Activated naive CD4-positive, alpha-beta T cell treated with anti-CD3 and anti-CD28 coated beads, Interleukin-2, amount 50 U/mL, for 72 hours (primary cell): ENCODE measurements around the gene RBPJL. TPM values are rescaled to one million over a fixed set of nuclear protein-coding genes. Genes with fewer than 3 reads are reported as not detected.

Experiments
- ATAC-seq, 2 donors: fragments of 150-1000 bp; cut with Tn5 transposase; 2 replicates each; pipeline ENCODE4 v1.10.0; 2021; ENCODE audit warnings: mild to moderate bottlenecking in 2 of 2, moderate library complexity in 2 of 2
- DNase-seq, 2 donors: peaks; one replicate each; pipeline ENCODE4 v3.0.0; 2021 to 2022; ENCODE audit warnings: low spot score in 2 of 2
- H3K27ac Mint-ChIP-seq, 2 donors: one replicate each; pipeline ENCODE4 v1.8.0; 2022; ENCODE audit warnings: mild to moderate bottlenecking in 2 of 2, mixed read lengths in 2 of 2
- H3K36me3 Mint-ChIP-seq, 2 donors: one replicate each; pipeline ENCODE4 v1.8.0; 2022; ENCODE audit warnings: mixed read lengths in 2 of 2
- H3K9me3 Mint-ChIP-seq, 2 donors: one replicate each; pipeline ENCODE4 v1.8.0; 2022; ENCODE audit warnings: mixed read lengths in 2 of 2
- total RNA-seq, 2 donors: library from RNA; stranded (reverse); gene quantifications; one replicate each; pipeline ENCODE4 v1.2.3, GENCODE V29; 2022

The RBPJL gene
- total RNA-seq, 2 donors from 2014 or later = not detected

GRCh38 chr20:45329497-45330319 is 23.1 kb downstream of the RBPJL start:
- H3K9me3 Mint-ChIP-seq = no peaks in the 10 kb centered on the region
- peaks cover 0 to 5% of the 10 kb centered on the region in 2 donors for H3K36me3 Mint-ChIP-seq
- H3K27ac Mint-ChIP-seq = no peak overlapping the region
- ATAC-seq (no peak), DNase-seq (no peak)

- DNase-seq (no peak), ATAC-seq (no peak)
- H3K36me3 Mint-ChIP-seq = peaks cover 0 to 5% of the 10 kb centered on the region in 2 donors
- no peak overlapping the region for H3K27ac Mint-ChIP-seq
- no peaks in the 10 kb centered on the region for H3K9me3 Mint-ChIP-seq
Observed at GRCh38 chr20:45330476-45330875, 23.8 kb downstream of the RBPJL start.

- ATAC-seq (no peak), DNase-seq (no peak)
- H3K27ac Mint-ChIP-seq = peak overlapping the region in 1 of 2 donors; percentile 86
- H3K9me3 Mint-ChIP-seq = no peaks in the 10 kb centered on the region
- H3K36me3 Mint-ChIP-seq = peaks cover 0 to 4% of the 10 kb centered on the region in 2 donors
Observed at GRCh38 chr20:45336530-45337366, 30.1 kb downstream of the RBPJL start.

- Mint-ChIP-seq H3K27ac (peak overlapping the region in 1 of 2 donors; percentile 86), H3K36me3 (peaks cover 0 to 4% of the 10 kb centered on the region in 2 donors), H3K9me3 (no peaks in the 10 kb centered on the region)
- no peak for ATAC-seq
- DNase-seq = no peak
Observed at GRCh38 chr20:45337367-45338120, 30.9 kb downstream of the RBPJL start.

- H3K9me3 Mint-ChIP-seq = no peaks in the 10 kb centered on the region
- peaks cover 0 to 4% of the 10 kb centered on the region in 2 donors for H3K36me3 Mint-ChIP-seq
- no peak for DNase-seq
- no peak overlapping the region for H3K27ac Mint-ChIP-seq
- ATAC-seq = no peak
Observed at GRCh38 chr20:45338121-45339030, 31.7 kb downstream of the RBPJL start.

GRCh38 chr20:45339084-45339483 is 32.4 kb downstream of the RBPJL start:
- ATAC-seq (no peak), DNase-seq (no peak)
- H3K9me3 Mint-ChIP-seq = no peaks in the 10 kb centered on the region
- H3K27ac Mint-ChIP-seq = peak overlapping the region in 1 of 2 donors; percentile 36
- peaks cover 0 to 4% of the 10 kb centered on the region in 2 donors for H3K36me3 Mint-ChIP-seq

GRCh38 chr20:45339799-45340198 is 33.2 kb downstream of the RBPJL start:
- no peak for ATAC-seq
- peaks cover 0 to 4% of the 10 kb centered on the region in 2 donors for H3K36me3 Mint-ChIP-seq
- peak overlapping the region in 1 of 2 donors; percentile 36 for H3K27ac Mint-ChIP-seq

GRCh38 chr20:45340236-45340847 is 33.7 kb downstream of the RBPJL start:
- H3K36me3 Mint-ChIP-seq = peaks cover 0 to 4% of the 10 kb centered on the region in 2 donors

More at GRCh38 chr20:45339799-45340198, 33.2 kb downstream of the RBPJL start:
- no peaks in the 10 kb centered on the region for H3K9me3 Mint-ChIP-seq
- DNase-seq = no peak

GRCh38 chr20:45340951-45341350 is 34.3 kb downstream of the RBPJL start:
- H3K36me3 Mint-ChIP-seq = peaks cover 0 to 4% of the 10 kb centered on the region in 2 donors
- no peak for DNase-seq

More at GRCh38 chr20:45340236-45340847, 33.7 kb downstream of the RBPJL start:
- Mint-ChIP-seq H3K27ac (no peak overlapping the region), H3K9me3 (no peaks in the 10 kb centered on the region)
- ATAC-seq = peak in 1 of 2 donors; percentile 31
- no peak for DNase-seq

GRCh38 chr20:45341579-45341938 is 34.9 kb downstream of the RBPJL start:
- no peaks in the 10 kb centered on the region for H3K9me3 Mint-ChIP-seq
- H3K36me3 Mint-ChIP-seq = peaks cover 0 to 4% of the 10 kb centered on the region in 2 donors
- ATAC-seq = no peak
- H3K27ac Mint-ChIP-seq = no peak overlapping the region
- DNase-seq = no peak

More at GRCh38 chr20:45340951-45341350, 34.3 kb downstream of the RBPJL start:
- Mint-ChIP-seq H3K27ac (no peak overlapping the region), H3K9me3 (no peaks in the 10 kb centered on the region)
- no peak for ATAC-seq

GRCh38 chr20:45341939-45342854 is 35.6 kb downstream of the RBPJL start:
- ATAC-seq = no peak

GRCh38 chr20:45342855-45343531 is 36.4 kb downstream of the RBPJL start:
- Mint-ChIP-seq H3K9me3 (no peaks in the 10 kb centered on the region), H3K27ac (no peak overlapping the region), H3K36me3 (peaks cover 4% of the 10 kb centered on the region in 2 donors)
- DNase-seq (no peak), ATAC-seq (no peak)

More at GRCh38 chr20:45341939-45342854, 35.6 kb downstream of the RBPJL start:
- peaks cover 0 to 4% of the 10 kb centered on the region in 2 donors for H3K36me3 Mint-ChIP-seq
- H3K9me3 Mint-ChIP-seq = no peaks in the 10 kb centered on the region
- H3K27ac Mint-ChIP-seq = no peak overlapping the region
- DNase-seq = no peak

- H3K36me3 Mint-ChIP-seq = peaks cover 4% of the 10 kb centered on the region in 2 donors
- no peak for ATAC-seq
- H3K9me3 Mint-ChIP-seq = no peaks in the 10 kb centered on the region
- no peak overlapping the region for H3K27ac Mint-ChIP-seq
- no peak for DNase-seq
Observed at GRCh38 chr20:45343532-45344167, 37.0 kb downstream of the RBPJL start.
